HG03354 (cell line): ENCODE results near the gene GRIK4.

Experiments used
- ATAC-seq: cut with Tn5 transposase; IDR thresholded peaks from one replicate; pipeline ENCODE4 v1.9.1; 2021; ENCODE audit warnings: mild to moderate bottlenecking; ENCODE audit not compliant: unreplicated experiment, poor library complexity, severe bottlenecking

GRIK4 gene

DNA sequence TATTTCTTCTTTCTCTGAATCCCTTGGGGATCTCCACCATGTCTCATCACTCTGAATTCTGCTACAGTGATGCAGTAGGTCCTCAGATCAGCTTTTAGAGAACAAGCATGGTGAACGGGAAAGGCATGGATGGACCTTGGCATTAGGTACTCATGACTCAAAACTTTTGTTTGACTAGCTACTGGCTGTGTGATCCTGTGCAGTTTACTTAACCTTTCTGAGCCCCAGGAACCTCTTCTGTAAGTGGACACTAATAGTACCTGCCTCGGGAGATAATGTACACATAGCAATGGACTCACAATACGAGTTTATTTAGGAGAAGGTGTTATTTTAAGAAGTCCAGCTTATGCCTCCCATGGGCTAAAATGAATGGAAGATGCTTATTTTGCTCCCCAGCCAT lies 327.7 kb downstream of the GRIK4 start:
- no peak for ATAC-seq

DNA sequence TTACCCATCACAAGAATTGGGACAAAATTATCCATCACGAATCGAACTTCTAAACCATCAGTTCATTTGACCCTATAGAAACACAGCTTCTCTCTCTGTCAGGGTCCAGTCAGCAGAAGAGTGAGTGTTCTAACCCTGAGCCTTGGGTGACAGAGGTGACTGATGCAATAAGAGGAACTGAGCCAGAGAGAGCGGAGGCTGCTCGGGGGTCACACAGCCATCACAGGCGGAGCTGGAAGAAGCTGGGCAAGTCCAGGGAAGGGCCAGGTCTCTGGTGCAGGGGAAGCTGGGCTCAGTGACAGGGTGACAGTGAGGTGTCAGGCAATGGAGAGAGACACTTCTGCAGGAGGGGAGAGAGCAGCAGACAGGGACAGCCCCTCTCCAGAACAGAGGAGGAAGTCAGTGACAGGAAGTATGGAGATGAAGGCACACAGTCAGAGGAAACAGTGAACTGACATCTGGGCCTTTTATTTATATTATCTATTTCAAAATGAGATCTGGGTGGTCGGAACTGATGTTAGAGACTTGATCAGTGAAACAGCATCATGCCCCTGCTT lies 328.4 kb downstream of the GRIK4 start:
- ATAC-seq, result no peak

DNA sequence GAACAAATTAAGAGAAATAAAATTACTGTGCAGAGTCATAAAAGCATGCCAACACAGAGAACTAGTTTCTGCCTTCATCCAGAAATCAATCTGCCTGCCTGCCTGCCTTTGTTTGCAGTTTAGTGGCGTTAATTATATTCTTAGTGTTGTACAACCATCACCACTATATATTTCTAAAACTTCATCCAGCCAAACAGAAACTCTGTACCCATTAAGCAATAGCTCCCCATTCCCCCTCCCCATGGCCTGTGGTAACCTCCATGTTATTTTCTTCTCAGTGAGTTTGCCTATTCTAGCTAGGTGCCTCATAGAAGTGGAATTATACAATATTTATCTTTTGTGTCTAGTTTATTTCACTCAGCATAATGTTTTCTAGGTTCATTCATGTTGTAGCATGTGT lies 329.1 kb downstream of the GRIK4 start:
- no peak for ATAC-seq

DNA sequence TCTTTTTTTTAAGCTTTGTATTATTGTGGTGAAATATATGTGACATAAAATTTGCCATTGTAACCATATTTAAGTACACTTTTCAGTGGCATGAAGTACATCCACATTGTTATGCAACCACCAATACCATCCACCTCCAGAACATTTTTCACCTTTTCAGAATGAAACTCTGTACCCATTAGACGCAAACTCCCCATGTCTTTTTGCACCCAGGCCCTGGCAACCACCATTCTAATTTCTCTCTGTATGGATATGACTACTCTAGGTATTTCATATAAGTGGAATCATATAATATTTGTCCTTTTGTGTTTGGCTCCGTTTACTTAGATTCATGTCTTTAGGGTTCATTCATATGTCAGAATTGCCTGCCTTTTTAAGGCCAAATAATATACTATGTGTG lies 329.5 kb downstream of the GRIK4 start:
- no peak for ATAC-seq

DNA sequence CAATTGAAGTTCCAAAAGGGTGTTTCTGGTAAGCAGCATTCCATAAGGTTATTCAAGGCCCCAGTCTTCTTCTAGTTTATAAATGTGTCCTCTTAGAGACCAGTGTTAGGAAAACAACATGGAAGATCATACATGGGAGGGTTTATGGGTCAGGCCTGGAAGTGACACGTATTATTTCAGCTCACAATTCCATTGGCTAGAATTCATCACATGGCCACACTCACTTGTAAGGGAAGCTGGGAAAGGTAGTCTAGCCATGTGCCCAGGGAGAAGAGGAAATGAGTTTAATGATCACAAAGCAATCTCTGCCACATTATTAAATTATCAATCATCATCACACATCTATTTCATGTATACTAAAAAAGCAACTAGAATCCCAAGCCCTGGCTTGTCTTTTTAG lies 330.6 kb downstream of the GRIK4 start:
- no peak for ATAC-seq

DNA sequence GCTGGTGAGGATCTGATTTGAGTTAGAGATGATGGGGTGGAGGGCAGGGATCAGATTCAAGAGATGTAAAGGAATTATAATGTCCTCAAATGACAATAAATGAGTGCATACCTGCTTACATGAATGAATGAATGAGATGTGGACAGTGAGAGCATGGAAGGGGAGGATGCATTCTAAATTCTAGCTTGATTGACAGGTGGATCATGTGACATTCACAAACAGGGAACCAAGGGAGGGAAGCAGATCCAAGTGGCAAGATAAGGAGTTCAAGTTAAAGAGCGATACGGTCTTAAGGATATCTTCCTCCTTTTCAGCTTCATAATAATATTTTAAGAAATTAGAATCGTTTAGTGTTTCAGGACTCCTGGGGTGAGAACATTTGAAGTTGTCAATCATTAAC lies 341.9 kb downstream of the GRIK4 start:
- no peak for ATAC-seq

DNA sequence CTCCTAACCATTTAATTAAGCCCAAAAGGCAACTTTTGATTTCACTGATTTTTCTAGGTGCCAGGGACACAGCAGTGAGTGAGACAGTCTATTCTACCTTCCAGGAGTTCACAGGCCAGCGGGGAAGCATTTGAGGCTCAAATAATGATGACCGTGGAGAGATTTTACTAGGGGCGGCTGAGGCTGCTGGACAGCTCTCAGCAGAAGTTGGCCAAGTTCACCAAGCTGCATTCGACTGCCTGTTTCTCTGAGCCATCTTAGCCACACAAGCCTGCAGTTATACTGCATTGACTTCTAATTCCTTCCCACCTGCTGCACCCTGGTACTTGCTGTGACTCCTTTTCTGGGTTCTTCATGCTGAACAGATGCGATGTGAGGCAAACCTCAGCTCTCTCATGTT lies 343.4 kb downstream of the GRIK4 start:
- no peak for ATAC-seq

DNA sequence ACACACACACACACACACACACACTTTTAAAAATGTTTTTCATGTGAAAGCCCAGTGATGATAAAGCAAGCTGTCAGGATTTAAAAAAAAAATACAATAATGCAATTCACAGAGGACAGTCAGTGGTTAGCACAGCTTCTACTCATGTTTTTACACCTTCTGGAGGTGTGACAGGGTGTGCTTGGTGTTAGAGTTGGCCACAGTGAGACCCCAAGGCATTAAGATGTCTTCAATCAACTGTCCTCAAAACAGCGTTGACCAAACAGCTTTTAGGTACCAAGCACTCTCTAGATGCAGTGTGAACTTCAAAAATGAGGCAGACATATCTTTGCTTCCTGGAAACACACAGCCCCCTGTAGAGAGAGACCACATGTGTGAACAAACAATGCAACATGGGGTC lies 346.0 kb downstream of the GRIK4 start:
- ATAC-seq, result no peak

DNA sequence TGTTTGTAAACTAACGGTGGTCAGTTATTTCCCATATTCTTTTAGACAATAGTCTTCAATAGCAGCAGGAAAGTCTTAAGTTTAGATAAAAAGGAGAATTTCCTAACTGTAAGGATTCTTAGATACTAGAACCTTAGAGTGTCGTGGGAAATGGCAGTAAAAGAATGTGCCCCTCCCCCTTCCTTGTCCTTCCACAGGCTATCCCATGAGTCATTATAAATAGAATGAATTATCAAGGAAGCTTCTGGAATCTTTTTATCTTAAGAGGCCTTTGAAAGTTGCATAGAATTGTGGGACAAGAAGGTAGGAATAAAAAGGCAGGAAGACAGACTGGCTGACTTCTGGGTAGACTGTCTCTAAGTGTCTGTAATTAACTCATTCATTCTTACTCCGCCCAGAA lies 347.2 kb downstream of the GRIK4 start:
- ATAC-seq, result no peak

DNA sequence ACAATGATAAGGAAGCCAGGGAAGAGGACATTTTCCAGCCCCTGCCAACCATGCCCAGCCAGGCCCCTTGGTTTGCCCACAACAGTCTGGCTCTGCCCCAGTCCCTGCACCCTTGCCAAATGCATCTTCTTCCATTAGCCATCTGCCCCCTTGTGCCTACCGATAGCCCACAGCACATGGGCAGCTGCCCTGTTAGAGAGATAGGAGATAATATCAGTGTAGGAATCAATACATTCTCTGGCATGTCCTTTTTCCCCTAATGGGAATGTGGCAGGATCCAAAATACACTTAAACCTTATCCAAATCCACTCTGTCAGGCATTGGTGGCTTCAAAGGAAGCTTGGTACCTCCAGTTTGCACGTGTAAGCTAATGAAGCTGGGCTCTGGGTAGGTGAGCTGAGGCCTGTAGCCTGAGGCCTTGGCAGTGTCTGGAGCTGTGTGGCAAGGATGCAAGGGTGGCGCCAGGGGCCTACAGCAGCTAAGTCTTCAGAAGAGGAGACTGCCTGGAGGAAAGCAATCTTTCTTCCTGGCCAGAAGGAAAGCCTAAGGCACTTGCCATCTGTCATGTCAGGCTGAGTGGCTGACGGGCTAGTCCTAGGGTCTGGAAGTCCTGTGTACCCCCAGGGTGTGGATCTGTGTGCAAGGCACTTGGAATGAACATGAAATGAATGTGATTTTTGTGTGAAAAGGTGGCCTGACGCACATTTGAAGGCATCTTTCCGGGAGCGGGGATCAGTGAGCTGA lies 348.2 kb downstream of the GRIK4 start:
- no peak for ATAC-seq

DNA sequence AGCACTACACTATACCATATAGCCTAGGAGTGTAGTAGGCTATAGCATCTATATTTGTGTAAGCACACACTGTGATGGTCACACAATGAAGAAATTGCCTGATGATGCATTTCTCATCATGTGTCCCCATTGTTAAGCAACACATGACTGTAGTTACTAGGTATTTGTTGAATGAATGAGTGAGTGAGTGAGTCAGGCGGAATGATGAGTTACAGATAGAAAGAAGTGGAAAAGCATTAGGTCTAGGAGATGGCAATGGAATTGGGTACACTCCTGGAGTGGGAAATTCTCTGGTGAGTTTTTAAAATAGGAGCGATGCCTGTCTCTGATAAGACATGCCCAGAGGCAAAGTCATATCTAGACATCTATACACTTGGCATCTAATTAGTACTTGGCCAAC lies 351.8 kb downstream of the GRIK4 start:
- no peak for ATAC-seq

DNA sequence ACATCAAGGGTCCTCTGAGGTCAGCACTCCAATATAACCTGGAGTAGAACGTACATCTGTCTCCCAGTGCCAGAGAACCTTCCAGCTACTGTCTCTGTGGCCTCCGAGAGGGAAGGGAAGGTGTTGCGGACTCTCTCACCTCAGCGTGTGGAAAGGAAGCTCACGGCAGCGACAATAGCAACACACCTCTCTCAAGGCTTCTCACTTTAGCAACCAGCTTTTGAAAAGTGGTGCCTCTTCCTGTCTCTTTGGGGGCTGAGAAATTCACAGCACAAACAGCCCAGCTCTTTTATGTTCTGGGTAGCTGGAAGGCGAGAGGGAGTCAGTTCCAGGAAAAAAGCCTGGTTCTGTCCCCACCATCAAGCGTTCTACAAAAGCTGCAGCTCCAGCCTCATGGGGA lies 355.5 kb downstream of the GRIK4 start:
- no peak for ATAC-seq

DNA sequence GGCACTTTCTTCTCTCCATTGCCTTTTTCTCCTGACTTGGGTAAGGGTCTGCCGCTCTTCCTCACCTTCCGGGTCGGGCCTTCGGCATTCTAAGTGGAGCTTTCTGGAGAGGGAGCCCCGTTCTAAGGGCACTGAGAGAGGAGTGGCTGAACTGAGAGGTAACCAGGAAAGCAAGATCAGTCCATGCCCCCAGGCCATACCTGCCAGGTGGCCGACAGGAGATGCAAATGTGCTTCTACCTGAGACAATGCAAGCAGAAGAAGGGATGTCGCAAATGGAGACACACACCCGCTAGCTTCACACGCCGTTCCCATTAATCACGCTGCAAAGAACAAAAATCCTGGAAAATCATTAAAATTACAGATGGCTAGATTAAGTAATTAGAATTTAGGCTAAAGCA lies 356.0 kb downstream of the GRIK4 start:
- no peak for ATAC-seq

DNA sequence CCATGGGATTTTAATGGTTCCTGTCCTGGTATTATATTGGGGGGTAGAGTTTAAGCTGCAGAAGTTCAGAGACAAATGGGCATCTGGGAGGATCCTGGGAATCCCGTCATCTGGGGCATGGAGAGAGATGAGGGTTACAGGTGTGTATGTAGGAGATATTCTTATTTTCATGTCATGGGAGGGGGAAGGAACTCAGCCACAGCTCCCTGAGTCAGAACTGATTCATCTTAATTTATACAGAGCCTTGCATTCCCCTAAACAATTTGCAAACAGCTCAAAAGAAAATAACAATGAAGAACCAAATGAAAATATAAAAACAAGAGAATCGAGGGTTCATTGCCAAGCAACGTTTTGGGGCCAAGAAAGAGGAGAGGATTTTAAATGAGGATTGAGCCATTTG lies 356.4 kb downstream of the GRIK4 start:
- no peak for ATAC-seq

DNA sequence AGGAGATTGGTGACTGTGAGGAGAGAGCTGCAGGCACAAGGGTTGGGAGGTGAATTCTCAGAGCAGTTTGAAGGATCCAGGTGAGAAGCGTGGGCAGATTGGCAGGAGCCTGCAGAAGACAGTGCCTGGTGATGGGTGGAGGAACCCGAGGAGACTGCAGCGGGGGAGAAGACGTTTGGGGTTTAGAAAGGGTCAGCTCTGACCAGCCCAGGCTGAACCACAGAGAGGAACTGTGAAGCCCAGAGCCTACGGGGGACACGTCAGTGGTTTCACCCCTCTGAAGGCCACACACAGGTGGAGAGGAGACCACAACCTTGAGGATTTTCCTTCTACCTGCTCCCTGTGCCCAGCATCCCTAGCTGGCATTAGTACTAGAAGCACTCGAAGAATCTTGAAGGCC lies 357.5 kb downstream of the GRIK4 start:
- ATAC-seq, result peak; percentile 28

DNA sequence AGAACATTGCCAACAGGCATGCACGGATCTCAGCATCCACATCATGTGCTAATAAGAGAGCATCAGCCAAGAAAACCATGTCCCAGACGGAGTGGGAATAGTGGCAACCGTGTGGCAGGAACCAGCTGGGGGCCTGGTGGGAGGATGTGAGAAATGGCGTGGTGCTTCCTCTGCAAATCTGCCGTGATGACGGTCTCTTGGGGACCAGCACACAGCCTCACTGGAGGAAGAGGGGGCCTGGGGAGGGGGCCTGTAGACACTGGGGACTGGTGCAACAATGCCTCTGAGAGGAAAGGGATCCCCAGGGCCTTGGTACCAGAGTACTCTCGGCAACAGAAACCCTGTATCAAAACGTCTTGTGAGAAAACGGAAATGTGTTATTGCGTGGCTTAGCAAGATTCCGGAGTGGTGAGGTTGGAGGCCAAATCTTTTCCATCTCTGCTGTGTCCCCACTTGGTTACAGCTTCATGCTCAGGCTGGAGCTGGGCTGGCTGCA lies 358.0 kb downstream of the GRIK4 start:
- ATAC-seq, result peak; percentile 61

DNA sequence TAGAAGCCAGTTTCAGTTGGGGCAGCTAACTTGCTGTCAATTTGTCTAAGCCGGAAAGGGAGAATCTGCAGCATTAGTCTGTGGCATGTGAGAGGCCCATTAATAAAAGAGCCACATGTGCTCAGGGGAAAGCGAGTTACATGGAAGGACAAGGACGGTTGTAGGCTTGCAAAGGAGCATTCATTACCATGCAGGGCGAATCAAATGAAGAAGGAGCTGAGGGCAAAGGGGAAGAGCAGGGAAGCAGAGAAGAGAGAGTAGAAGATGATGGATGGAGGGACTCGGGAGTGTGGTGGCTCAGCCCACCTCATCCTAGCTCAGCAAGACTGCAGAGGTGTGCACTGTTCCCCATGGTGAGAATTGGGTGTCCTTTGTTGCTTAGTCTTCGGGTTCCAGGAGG lies 359.6 kb downstream of the GRIK4 start:
- ATAC-seq, result no peak

DNA sequence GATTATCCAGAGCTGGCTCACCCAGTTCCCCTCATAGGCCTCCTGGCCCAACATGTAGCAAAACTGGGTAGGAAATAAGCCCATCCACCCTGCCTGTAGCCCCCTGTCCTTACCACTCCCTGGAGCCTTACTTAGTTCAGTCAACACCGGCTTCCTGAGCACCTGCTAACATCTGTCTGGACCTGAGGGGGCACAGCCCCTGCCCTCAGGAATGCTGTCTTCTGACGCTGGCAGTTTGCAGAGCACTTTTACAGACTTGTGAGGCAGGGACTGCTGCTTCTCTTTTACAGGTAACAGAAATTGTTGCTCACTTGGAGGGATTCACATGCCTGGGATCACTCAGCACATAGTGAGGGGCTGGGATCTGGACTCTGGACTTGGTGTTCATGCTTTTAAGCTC lies 360.4 kb downstream of the GRIK4 start:
- ATAC-seq, result no peak

DNA sequence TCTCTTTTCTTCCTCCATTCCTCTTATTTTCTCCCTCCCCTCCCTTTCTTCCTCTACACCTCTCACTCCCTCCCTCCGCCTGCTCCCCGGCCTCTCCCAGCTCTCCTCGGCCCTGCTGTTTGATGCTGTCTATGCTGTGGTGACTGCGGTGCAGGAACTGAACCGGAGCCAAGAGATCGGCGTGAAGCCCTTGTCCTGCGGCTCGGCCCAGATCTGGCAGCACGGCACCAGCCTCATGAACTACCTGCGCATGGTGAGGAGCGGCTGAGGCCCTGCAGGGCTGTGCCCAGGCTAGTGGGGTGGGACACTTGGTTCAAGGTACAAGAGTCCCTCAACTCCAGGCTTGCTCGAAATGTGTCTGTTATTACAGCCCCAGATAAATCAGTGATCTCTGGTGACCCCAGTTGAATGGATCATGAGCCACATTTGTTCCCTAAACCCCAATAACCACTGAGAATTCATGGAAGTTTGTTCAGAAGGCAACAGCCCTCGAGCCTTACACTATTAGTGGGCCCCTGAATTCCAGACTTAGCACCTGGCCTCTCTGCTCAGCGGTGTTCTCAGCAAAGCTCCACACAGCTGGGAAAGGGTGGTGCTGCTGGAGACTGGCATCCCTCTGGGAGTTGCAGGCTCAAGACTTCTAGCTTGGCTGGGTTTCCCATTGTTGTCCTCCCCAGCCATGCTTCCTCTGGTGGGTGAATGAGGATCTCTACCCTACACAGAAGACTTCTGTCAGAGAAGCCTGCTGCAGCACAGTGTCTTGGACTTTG lies 362.6 kb downstream of the GRIK4 start:
- no peak for ATAC-seq

DNA sequence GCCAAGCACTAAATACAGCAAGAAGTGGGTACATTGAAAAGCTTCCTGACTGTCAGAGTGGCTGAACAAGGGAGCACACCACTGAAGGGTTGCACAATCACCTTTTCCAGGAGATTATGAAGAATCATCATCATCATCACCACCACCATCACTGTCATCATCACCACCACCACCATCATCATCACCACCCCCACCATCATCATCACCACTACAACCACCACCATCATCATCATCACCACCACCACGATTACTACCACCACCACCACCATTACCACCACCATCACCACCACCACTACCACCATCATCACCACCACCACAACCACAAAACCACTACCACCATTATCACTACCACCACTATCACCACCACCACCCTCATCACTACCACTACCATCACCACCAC lies 364.4 kb downstream of the GRIK4 start:
- ATAC-seq, result no peak

DNA sequence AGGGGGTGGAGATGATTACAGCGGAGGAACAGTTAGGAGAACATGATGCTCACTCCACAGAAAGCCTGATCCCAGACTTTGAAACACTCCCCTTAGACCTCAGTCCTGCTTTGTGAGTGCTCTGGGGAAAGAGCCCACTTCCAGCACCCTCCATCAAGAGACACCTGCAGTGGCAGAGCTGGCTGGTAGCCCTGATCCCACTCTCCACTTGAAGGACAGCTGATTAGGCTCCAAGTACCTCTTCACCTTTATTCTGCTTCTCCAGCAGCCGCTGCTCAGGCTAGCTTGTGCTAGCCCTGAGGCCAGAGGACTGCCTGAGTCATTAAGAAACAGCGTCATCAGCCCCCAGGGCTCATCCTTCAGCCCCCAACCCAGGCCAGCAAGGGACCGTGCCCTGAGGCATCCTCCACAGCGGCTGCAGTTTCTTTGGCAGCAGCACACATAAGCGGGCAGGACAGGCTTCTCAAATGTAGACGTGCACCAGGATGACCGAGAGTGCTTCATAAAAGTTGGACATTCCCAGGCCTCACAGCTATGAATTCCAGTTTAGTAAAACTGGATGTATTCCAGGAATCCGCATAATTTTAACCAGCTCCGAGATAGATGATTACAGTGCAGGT lies 366.3 kb downstream of the GRIK4 start:
- ATAC-seq, result no peak
